ENCODE data around the gene ZNF654.

- TF ChIP-seq CTCF (IDR thresholded peaks at IDR 0.05; ENCODE audit: extremely low read depth in 1 of 2, insufficient read depth in 1 of 2, low read depth in 1 of 2, low read length in 2 of 2) (no peak), POLR2AphosphoS5 (IDR thresholded peaks at IDR 0.05; ENCODE audit: insufficient read depth, low read depth, low read length) (no peak), POLR2A (IDR thresholded peaks at IDR 0.05; ENCODE audit: low read depth, low read length) (no peak)
Observed at GRCh38 chr3:88192631-88193030, 133.6 kb downstream of the ZNF654 start.

Data from endothelial cell of umbilical vein (primary cell).